HK-2 (cell line): Measurements from ENCODE around the gene PA2G4.
"Not testable (repeated sequence)": the region's sequence is repeated elsewhere in the genome, so short reads cannot be mapped to it uniquely, and the experiment has no call there.

Source experiments
- DNase-seq: peaks from one replicate; pipeline ENCODE4 v3.0.0-alpha.2; 2018; ENCODE audit not compliant: unreplicated experiment

The PA2G4 gene

GRCh38 chr12:56099787-56100186 is 4.6 kb upstream of the PA2G4 start:
- no peak for DNase-seq

GRCh38 chr12:56101045-56101444 is 3.3 kb upstream of the PA2G4 start:
- no peak for DNase-seq

- DNase-seq: no peak
Measured at GRCh38 chr12:56102683-56103065, 1.7 kb upstream of the PA2G4 start.

GRCh38 chr12:56103066-56103711 is 1.2 kb upstream of the PA2G4 start:
- no peak for DNase-seq

- DNase-seq: no peak
Measured at GRCh38 chr12:56103823-56104108, 593 bp upstream of the PA2G4 start.

DNA sequence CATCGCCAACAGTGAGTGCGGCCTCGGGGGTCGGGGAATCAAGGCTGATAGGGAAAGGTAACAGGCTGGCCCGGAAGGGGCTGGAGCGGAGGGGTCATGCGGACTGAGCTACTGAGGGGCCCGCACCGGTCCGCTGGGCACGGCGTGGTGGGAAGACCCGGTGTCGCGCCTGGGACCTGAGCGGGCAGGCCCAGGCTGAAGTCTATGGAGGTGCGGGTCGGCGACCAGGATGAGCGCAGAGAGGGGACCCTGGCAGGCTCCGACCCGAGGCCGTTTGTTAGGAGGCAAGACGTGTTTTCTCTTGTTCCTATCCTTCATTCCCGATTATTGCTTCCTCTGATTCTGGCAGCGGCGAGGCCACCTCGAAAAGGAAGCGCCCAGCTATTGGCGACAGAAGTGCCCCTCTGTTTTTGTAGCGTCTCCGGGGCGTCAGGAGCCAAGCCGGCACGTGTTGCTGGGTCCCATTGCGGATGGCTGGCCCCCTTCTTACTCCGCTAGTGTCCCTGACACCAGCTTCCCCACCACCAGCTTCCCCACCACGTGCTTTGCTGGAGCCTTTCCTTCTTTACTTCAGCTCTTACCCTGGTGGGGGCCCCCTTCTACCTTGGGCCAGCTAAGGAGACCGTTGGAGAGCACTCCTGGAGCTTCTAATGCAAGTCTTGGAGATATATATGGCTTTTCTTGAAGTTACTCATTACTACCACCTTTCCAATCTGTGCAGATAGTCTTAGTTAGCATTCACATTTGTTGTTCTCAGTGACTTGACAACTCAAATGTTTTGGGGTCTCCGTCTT is 653 bp downstream of the PA2G4 start:
- no peak for DNase-seq

DNA sequence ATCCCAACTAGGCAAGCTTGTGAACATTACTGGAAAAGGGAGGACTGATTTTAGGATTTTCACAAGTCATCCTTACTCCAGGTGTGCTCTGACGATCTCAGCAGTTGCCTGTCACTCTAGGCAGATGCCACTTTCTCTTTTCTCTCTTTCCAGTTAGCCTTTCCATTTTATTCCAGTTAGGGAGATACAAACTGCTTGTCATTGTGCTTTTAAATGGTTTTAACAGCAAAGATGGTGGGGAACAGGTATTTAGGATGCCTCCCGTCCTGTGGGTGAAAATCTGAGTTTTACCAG is 1.2 kb downstream of the PA2G4 start:
- DNase-seq: no peak

DNA sequence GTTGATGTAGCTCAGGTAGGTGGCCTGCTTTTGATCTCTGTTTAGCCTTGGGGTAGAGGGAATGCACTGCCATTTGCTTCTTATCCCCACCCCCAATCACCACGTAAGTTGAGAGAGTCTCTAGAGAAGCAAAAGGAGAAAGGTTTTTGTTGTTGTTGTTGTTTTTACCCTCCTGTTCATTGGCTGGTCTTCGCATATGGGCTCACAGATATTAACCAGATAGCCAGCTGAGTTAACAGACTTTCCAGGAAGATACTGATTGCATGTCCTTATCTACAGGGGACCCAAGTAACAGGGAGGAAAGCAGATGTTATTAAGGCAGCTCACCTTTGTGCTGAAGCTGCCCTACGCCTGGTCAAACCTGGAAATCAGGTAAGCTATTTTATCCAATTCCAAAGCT is 2.9 kb downstream of the PA2G4 start:
- DNase-seq: no peak

GRCh38 chr12:56110571-56110970 is 6.2 kb downstream of the PA2G4 start:
- DNase-seq: no peak

DNA sequence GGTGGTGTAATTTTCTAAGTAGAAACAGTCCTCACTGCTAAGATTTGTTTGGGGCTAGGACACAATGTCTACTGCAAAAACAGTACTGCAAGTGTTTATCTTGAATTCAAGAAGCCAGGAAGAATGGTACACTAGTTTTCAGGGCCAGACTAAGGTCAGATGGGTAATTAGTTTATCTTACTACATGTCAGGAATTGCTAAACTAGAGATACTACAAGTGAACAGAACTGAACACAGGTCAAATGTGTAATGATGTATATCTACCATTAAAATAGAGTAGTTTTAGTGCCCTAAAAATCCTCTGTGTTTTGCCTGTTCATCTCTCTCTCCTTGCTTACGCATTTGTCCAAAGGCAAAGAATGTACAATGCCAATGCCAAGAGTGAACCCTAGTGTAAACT is 9.7 kb downstream of the PA2G4 start:
- DNase-seq: no peak

- no peak for DNase-seq
Measured at GRCh38 chr12:56115329-56115728, 11.0 kb downstream of the PA2G4 start.

GRCh38 chr12:56116267-56117081 is 12.1 kb downstream of the PA2G4 start, which contains the start of gene RPL41:
RPL41 (plus strand) TSS chr12:56116633.
- DNase-seq: peak; percentile 92

DNA sequence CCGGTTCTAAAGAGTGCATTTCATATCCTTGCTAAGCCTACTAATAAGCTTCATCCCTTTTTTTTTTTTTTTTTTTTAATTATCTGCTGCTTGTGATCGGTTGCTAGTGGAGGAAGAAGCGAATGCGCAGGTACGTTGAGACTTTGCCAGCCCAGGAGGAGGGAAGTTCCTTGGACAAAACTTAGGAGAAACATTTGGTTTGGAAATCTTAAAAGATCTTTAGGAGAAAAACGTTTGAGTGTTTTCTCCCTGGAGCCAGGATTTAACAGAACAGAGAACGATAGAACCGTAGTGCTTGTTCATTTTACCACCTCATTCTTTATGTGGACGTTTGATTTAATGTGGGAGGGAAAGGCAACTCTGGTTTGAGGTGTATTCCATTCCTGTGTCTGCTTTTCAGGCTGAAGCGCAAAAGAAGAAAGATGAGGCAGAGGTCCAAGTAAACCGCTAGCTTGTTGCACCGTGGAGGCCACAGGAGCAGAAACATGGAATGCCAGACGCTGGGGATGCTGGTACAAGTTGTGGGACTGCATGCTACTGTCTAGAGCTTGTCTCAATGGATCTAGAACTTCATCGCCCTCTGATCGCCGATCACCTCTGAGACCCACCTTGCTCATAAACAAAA is 12.8 kb downstream of the PA2G4 start:
- not testable (repeated sequence) for DNase-seq

GRCh38 chr12:56117778-56118687 is 13.7 kb downstream of the PA2G4 start, which contains the start of gene ZC3H10:
ZC3H10 (plus strand) TSS chr12:56118266; CDS start chr12:56120563, 2,297 bp downstream.
- peak; percentile 99 for DNase-seq

DNA sequence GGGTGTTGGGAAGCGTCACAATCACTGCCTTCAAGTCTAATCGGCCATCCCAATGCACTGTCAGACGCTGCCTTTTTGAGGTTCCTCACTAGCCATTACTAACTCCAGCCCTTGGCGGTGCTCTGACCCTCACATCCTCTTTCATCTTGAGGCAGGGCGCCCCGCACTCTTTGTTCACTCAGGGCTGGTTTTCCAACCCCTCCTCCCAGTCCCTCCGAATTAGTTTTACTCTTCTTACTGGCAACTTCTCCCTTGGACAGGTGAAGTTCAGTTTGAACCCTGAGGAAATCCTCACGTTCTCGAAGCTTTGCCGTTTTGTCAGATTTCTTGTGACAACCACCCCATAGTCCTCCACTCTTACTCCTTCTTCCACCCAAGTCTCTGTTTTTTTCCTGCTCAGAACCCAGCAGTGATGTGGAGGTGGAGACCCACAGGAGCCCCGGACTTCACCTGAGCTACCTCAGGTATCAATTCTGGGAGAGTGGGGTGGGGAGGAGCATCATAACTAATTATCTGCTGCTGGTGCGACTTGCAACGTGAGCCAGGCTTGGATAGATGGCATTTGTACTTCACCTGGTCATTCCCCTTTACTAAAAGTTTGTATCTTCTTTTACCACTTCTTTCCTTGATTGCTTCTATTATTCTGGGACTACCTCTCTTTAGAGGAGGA is 14.5 kb downstream of the PA2G4 start:
- DNase-seq: no peak

DNA sequence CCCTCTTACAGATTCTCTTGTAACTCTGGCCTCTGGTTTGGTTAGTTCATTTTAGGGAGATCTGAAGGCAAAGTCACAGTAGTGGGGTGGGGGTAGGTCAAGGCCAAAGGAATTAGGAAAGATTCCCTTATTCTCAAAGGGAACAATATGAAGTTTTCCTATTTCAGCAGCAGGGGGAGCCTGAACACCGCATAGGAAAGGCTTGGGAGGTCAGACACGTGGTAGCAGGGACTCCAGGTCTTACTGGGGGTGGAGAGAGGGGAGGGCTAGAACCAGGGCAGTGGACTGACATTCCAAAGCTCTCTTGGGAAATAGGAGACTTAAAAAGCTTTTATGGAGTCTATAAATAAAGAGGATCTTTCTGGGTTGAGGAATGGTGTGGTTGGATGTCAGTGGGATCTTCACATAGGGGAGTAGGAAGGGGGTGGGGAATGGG is 15.0 kb downstream of the PA2G4 start:
- peak; percentile 76 for DNase-seq

DNA sequence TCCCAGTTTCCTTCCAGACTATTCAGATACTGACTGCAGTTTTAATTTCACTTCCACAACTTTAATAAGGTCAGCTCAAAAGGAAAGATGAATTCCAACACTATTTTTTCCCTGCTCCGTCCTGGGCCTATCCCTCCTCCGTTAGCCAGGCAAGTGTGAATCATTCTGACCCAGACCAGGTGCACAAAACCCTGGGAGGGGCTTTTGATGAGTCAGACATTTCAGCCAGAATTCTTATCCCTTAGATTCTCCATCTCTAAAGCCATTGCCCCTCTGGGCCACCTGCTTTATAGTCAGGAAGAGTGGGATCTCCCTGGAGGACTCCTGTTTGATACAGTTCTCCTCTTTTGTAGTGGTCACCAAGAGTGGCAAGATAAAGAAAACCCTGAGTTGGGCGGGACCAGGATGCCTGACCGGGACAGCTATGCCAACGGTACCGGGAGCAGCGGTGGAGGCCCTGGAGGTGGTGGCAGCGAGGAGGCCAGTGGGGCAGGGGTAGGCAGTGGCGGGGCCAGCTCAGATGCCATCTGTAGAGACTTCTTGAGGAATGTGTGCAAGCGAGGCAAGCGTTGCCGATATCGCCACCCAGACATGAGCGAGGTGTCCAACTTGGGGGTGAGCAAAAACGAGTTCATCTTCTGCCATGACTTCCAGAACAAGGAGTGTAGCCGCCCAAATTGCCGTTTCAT is 15.9 kb downstream of the PA2G4 start:
- DNase-seq: no peak

DNA sequence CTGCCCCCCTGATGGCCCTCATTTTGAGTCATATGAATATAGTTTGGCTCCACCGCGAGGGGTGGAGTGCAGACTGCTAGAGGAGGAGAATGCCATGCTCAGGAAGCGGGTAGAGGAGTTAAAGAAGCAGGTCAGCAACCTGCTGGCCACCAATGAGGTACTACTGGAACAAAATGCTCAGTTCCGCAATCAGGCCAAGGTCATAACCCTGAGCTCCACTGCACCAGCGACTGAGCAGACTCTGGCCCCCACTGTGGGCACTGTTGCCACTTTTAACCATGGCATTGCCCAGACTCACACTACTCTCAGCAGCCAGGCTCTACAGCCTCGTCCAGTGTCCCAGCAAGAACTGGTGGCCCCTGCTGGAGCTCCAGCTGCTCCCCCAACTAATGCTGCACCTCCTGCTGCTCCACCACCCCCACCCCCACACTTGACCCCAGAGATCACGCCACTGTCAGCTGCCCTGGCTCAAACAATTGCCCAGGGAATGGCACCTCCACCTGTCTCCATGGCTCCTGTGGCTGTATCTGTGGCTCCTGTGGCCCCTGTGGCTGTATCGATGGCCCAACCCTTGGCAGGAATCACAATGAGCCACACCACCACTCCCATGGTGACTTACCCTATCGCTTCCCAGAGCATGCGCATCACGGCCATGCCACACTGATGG is 17.0 kb downstream of the PA2G4 start:
- no peak for DNase-seq

- DNase-seq: no peak
Measured at GRCh38 chr12:56122637-56123036, 18.3 kb downstream of the PA2G4 start.

GRCh38 chr12:56124133-56124532 is 19.8 kb downstream of the PA2G4 start:
- DNase-seq: no peak
